DND-41 (cell line): ENCODE measurements around the gene PHAX.

Experiments
- ATAC-seq: fragments of 200-7000 bp; cut with Tn5 transposase; 3 replicates; pipeline ENCODE4 v1.9.1; 2021; ENCODE audit warnings: low read depth; ENCODE audit not compliant: insufficient read depth
- DNase-seq: peaks from one replicate; pipeline ENCODE4 v3.0.0-alpha.2; 2020
- H2AFZ ChIP-seq: 2 replicates; pipeline ENCODE4 v1.6.0; 2012; ENCODE audit warnings: low read depth, low read length
- H3K27ac ChIP-seq: 2 replicates; pipeline ENCODE4 v1.5.1; 2012; ENCODE audit warnings: low read length, inconsistent platforms
- H3K27me3 ChIP-seq: fragments of 200-600 bp; sonication (generic); 2 replicates; pipeline ENCODE4 v1.6.0; 2012; ENCODE audit warnings: low read length, mild to moderate bottlenecking, inconsistent platforms; ENCODE audit not compliant: insufficient read depth, poor library complexity
- H3K36me3 ChIP-seq: 2 replicates; pipeline ENCODE4 v1.5.1; 2012; ENCODE audit warnings: low read length, inconsistent platforms; ENCODE audit not compliant: insufficient read depth
- H3K4me1 ChIP-seq: 2 replicates; pipeline ENCODE4 v1.5.1; 2012; ENCODE audit warnings: mild to moderate bottlenecking, low read length; ENCODE audit not compliant: insufficient read depth
- H3K4me2 ChIP-seq: 2 replicates; pipeline ENCODE4 v1.6.0; 2012; ENCODE audit warnings: mild to moderate bottlenecking, moderate library complexity, low read length, inconsistent platforms; ENCODE audit not compliant: insufficient read depth
- H3K4me3 ChIP-seq, 2 experiments: fragments of 200-600 bp in 1 of 2; shearing (Covaris generic) in 1 of 2; 2 replicates each; pipeline ENCODE4 v1.5.1; 2012 to 2016; ENCODE audit warnings: inconsistent platforms in 2 of 2, low read length in 2 of 2, mild to moderate bottlenecking in 2 of 2, low read depth in 1 of 2, moderate library complexity in 1 of 2
- H3K79me2 ChIP-seq: 2 replicates; pipeline ENCODE4 v1.6.0; 2012; ENCODE audit warnings: low read length, inconsistent platforms; ENCODE audit not compliant: insufficient read depth
- H3K9ac ChIP-seq: 2 replicates; pipeline ENCODE4 v1.6.0; 2012; ENCODE audit warnings: low read depth, mild to moderate bottlenecking, inconsistent platforms, low read length, moderate library complexity
- H3K9me3 ChIP-seq: 2 replicates; pipeline ENCODE4 v1.5.1; 2012; ENCODE audit warnings: low read length, moderate library complexity, mild to moderate bottlenecking, inconsistent platforms; ENCODE audit not compliant: insufficient read depth, severe bottlenecking
- H4K20me1 ChIP-seq: 2 replicates; pipeline ENCODE4 v1.6.0; 2012; ENCODE audit warnings: low read length; ENCODE audit not compliant: insufficient read depth
- CTCF ChIP-seq: IDR thresholded peaks from 2 replicates; pipeline ENCODE4 v1.5.1; 2012; ENCODE audit warnings: borderline replicate concordance, low read length, moderate library complexity, mild to moderate bottlenecking; ENCODE audit not compliant: poor library complexity, severe bottlenecking; ENCODE audit errors: extremely low read depth
- EZH2 ChIP-seq: IDR thresholded peaks from 3 replicates; pipeline ENCODE4 v1.6.1; 2012; ENCODE audit warnings: borderline replicate concordance, low read depth, mild to moderate bottlenecking, moderate library complexity, low read length, inconsistent platforms; ENCODE audit not compliant: severe bottlenecking

PHAX gene

DNA sequence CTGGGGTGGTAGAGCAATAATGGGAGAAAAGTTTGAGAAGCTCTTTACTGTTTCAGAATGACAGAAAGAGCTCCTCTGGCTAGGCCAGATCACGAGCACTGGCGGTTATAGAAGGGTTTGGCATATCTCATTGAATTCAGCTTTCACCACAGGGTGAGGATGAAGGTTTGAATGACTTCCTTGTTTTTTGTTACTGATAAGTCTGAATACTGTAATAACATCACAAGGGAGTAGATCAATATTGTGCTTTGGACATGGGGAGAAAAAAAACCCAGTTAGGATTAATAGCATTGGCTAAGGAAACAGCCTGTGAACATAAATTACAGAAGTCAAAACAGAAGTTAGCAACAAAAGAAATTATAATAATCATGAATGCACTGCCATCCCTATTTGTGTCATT, 9.4 kb downstream of the PHAX start:
- ATAC-seq, result no peak
- no peak for DNase-seq

GRCh38 chr5:126610616-126611015, 9.9 kb downstream of the PHAX start:
- no peaks in the 10 kb centered on the region for H3K9me3 ChIP-seq
- peaks cover 86% of the 10 kb centered on the region for H3K79me2 ChIP-seq
- ATAC-seq, result no peak
- H3K27ac ChIP-seq, result no peak overlapping the region
- no peak overlapping the region for H3K9ac ChIP-seq
- peaks cover 7% of the 10 kb centered on the region; the same call in 1 of the 2 replicates for H4K20me1 ChIP-seq
- no peak overlapping the region for H2AFZ ChIP-seq
- TF ChIP-seq CTCF (no peak), EZH2 (no peak)
- peaks cover 77% of the 10 kb centered on the region for H3K36me3 ChIP-seq
- no peaks in the 10 kb centered on the region for H3K27me3 ChIP-seq
- no peak overlapping the region for H3K4me2 ChIP-seq
- no peak overlapping the region for H3K4me3 ChIP-seq
- peaks cover 9% of the 10 kb centered on the region; the same call in 1 of the 2 replicates for H3K4me1 ChIP-seq
- no peak for DNase-seq

More for the DNA sequence above, 9.4 kb downstream of the PHAX start:
- no peak overlapping the region for H3K4me3 ChIP-seq
- no peak overlapping the region for H3K4me2 ChIP-seq
- H3K79me2 ChIP-seq, result peaks cover 86% of the 10 kb centered on the region
- no peak overlapping the region for H3K27ac ChIP-seq
- TF ChIP-seq CTCF (no peak), EZH2 (no peak)
- no peak overlapping the region for H3K9ac ChIP-seq
- peaks cover 81% of the 10 kb centered on the region for H3K36me3 ChIP-seq
- H2AFZ ChIP-seq, result no peak overlapping the region
- H3K9me3 ChIP-seq, result no peaks in the 10 kb centered on the region
- peaks cover 9% of the 10 kb centered on the region; the same call in 1 of the 2 replicates for H3K4me1 ChIP-seq
- H3K27me3 ChIP-seq, result no peaks in the 10 kb centered on the region
- peaks cover 4% of the 10 kb centered on the region; the same call in 1 of the 2 replicates for H4K20me1 ChIP-seq

- Histone ChIP-seq H3K4me1 (no peaks in the 10 kb centered on the region), H3K4me2 (no peak overlapping the region), H3K27ac (no peak overlapping the region), H3K9me3 (no peaks in the 10 kb centered on the region), H3K27me3 (no peaks in the 10 kb centered on the region), H4K20me1 (peaks cover 7% of the 10 kb centered on the region; the same call in 1 of the 2 replicates), H3K9ac (no peak overlapping the region), H3K4me3 (no peak overlapping the region), H3K36me3 (peaks cover 62% of the 10 kb centered on the region), H2AFZ (no peak overlapping the region), H3K79me2 (peaks cover 60% of the 10 kb centered on the region)
- TF ChIP-seq CTCF, result no peak
- TF ChIP-seq EZH2, result no peak
- DNase-seq, result no peak
- no peak for ATAC-seq
Measured at GRCh38 chr5:126613941-126614592, 13.3 kb downstream of the PHAX start.
